ENCODE data around the gene L1CAM.

DNA sequence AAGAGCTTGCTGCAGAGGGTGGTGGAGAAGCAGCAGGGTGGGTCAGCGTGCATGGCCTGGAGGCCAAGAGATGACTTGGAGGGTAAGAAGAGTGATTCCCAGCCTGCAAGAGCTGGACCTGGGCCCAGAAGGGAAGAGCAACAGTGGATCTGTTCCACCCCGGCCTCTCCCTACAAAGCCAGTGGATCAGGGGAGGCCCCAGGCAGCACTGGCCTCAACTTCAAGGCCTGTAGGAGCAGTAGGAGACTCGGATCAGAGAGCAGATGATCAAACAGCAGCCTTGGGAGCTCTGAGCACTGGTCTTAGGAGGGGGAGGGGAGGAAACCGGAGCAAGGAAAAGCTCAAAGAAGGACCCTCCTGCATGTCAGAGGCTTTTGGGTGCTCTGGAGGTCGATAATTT, 7.6 kb downstream of the L1CAM start:
- TF ChIP-seq CTCF (IDR thresholded peaks at IDR 0.05) (no peak), POLR2A (IDR thresholded peaks at IDR 0.05) (no peak), POLR2AphosphoS5 (IDR thresholded peaks at IDR 0.05) (no peak)
